ENCODE measurements around the gene ZNF816.

DNA sequence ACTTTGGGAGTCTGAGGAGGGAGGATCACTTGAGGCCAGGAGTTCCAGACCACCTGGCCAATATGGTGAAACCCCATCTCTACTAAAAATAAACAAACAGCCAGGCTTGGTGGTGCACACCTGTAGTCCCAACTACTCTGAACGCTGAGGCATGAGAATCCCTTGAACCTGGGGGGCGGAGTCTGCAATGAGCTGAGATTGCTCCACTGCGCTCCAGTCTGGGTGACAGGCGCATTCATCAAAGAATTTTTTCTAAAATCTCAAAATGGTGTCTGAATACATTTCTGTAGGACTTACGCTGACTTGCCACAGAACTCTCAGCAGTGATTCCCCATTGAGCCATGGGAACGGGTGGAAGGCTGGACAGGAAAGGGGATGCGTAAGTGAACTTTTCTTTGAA, 33.0 kb upstream of the ZNF816 start:
- TF ChIP-seq POLR2A (IDR thresholded peaks at IDR 0.05) = no peak
- TF ChIP-seq, protein P1, sequence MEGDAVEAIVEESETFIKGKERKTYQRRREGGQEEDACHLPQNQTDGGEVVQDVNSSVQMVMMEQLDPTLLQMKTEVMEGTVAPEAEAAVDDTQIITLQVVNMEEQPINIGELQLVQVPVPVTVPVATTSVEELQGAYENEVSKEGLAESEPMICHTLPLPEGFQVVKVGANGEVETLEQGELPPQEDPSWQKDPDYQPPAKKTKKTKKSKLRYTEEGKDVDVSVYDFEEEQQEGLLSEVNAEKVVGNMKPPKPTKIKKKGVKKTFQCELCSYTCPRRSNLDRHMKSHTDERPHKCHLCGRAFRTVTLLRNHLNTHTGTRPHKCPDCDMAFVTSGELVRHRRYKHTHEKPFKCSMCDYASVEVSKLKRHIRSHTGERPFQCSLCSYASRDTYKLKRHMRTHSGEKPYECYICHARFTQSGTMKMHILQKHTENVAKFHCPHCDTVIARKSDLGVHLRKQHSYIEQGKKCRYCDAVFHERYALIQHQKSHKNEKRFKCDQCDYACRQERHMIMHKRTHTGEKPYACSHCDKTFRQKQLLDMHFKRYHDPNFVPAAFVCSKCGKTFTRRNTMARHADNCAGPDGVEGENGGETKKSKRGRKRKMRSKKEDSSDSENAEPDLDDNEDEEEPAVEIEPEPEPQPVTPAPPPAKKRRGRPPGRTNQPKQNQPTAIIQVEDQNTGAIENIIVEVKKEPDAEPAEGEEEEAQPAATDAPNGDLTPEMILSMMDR (IDR thresholded peaks at IDR 0.05) = no peak
- TF ChIP-seq POLR2AphosphoS5 (IDR thresholded peaks at IDR 0.05) = no peak

All from suprapubic skin (tissue), 4 donors.